Activated CD4-positive, alpha-beta T cell treated with anti-CD3 and anti-CD28 coated beads, Interleukin-2, amount 50 U/mL, for 24 hours (primary cell): ENCODE data around the gene PTMA.
"Not testable (repeated sequence)": the region's sequence is repeated elsewhere in the genome, so short reads cannot be mapped to it uniquely, and the experiment has no call there.

Experiments used
- DNase-seq, 2 donors: peaks; one replicate each; pipeline ENCODE4 v3.0.0-alpha.2; 2020; ENCODE audit warnings: low read depth in 1 of 2, low spot score in 1 of 2

The PTMA gene

GRCh38 chr2:231692847-231693246 lies 15.5 kb upstream of the PTMA start:
- no peak for DNase-seq

- no peak for DNase-seq
These were observed 14.4 kb upstream of the PTMA start for GRCh38 chr2:231693956-231694355.

GRCh38 chr2:231696004-231696367 lies 12.3 kb upstream of the PTMA start:
- DNase-seq, result no peak

- no peak for DNase-seq
These were observed 9.3 kb upstream of the PTMA start for GRCh38 chr2:231699006-231699405.

- no peak for DNase-seq
These were observed 6.6 kb upstream of the PTMA start for GRCh38 chr2:231701456-231702373.

GRCh38 chr2:231704017-231704416 lies 4.3 kb upstream of the PTMA start:
- no peak for DNase-seq

- peak; percentile 93 to 97 for DNase-seq
These were observed 1.3 kb upstream of the PTMA start for GRCh38 chr2:231706731-231707624.

GRCh38 chr2:231707625-231707926 lies 749 bp upstream of the PTMA start:
- DNase-seq, result no peak

- peak; percentile 36 to 39 for DNase-seq
These were observed 679 bp downstream of the PTMA start for GRCh38 chr2:231708773-231709635.

GRCh38 chr2:231709636-231709980 lies 1.3 kb downstream of the PTMA start:
- no peak for DNase-seq

GRCh38 chr2:231709981-231710798 lies 1.9 kb downstream of the PTMA start:
- DNase-seq, result peak; percentile 70 to 86

- DNase-seq, result no peak
These were observed 2.7 kb downstream of the PTMA start for GRCh38 chr2:231710799-231711676.

GRCh38 chr2:231711677-231712450 lies 3.5 kb downstream of the PTMA start:
- no peak for DNase-seq

GRCh38 chr2:231712451-231713021 lies 4.2 kb downstream of the PTMA start:
- DNase-seq, result not testable (repeated sequence)

GRCh38 chr2:231713406-231713729 lies 5.0 kb downstream of the PTMA start:
- DNase-seq, result not testable (repeated sequence)

GRCh38 chr2:231713730-231714638 lies 5.7 kb downstream of the PTMA start:
- peak; percentile 81 to 85 for DNase-seq
